Measurements from ENCODE around the gene SYMPK. TPM values are rescaled to one million over a fixed set of nuclear protein-coding genes. Genes with fewer than 3 reads are reported as not detected.

Gene SYMPK
- total and polyA plus RNA-seq, 12 donors = 22.4 to 75.0 (median 33.0) TPM

DNA sequence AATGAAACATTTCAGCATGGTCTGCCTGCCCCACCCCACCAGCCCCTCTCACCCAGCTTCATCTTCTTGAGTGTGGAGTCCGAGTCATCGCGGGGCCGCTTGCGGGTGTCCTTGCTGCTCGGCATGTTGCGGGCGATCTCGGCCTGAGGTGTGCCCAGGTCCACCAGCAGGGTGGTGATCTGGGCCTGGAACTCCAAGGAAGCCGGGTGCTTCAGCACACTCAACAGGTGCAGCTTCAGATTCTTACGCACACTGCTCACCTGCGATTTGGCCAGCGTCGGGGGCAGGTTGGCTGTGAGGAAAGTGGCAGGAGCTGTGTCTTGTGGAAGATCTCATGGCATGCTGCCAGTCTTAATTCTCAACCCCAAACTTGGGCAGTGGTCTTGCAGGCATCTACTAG is 20.7 kb downstream of the SYMPK start:
- DNase-seq (no peak), ATAC-seq (peak in 1 of 8 donors; percentile 15)
- H3K4me3 ChIP-seq = no peak overlapping the region
- 94 to 96% methylated on average over 14 of the region's 14 CpGs for WGBS, 2 donors
- intact Hi-C loops (cut with DNase I) = no loop called here
- peaks cover under 1 to 100% (median 89%) of the 10 kb centered on the region in 9 donors for H3K36me3 ChIP-seq
- H3K27me3 ChIP-seq = no peaks in the 10 kb centered on the region
- no peaks in the 10 kb centered on the region for H3K9me3 ChIP-seq
- TF ChIP-seq, protein P1, sequence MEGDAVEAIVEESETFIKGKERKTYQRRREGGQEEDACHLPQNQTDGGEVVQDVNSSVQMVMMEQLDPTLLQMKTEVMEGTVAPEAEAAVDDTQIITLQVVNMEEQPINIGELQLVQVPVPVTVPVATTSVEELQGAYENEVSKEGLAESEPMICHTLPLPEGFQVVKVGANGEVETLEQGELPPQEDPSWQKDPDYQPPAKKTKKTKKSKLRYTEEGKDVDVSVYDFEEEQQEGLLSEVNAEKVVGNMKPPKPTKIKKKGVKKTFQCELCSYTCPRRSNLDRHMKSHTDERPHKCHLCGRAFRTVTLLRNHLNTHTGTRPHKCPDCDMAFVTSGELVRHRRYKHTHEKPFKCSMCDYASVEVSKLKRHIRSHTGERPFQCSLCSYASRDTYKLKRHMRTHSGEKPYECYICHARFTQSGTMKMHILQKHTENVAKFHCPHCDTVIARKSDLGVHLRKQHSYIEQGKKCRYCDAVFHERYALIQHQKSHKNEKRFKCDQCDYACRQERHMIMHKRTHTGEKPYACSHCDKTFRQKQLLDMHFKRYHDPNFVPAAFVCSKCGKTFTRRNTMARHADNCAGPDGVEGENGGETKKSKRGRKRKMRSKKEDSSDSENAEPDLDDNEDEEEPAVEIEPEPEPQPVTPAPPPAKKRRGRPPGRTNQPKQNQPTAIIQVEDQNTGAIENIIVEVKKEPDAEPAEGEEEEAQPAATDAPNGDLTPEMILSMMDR (IDR thresholded peaks at IDR 0.05) = no peak
- no peaks in the 10 kb centered on the region for H3K4me1 ChIP-seq
- H3K27ac ChIP-seq = no peak overlapping the region

DNA sequence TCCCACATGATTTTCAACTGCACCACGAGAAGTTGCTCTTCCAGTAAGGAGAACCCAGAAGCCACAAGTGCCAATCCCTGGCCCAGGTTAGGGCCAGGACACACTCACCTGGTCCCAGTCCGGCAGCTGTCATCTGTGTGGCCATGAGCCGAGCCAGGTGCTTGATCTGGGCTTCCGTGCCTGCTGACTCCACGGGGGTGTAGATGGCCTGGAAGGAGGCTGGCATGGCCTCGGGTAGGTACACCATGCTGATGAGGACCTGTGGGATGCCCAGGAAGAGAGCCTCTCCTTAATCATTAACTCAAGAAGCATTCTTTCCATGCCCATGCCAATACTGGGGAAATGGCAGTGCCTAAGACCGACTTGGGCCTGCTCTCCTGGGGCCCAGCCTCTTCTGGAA is 28.0 kb downstream of the SYMPK start:
- WGBS, 2 donors = 91 to 94% methylated on average over 7 of the region's 7 CpGs
- no peaks in the 10 kb centered on the region for H3K27me3 ChIP-seq
- H3K27ac ChIP-seq = no peak overlapping the region
- H3K4me1 ChIP-seq = no peaks in the 10 kb centered on the region
- TF ChIP-seq, protein P1 (IDR thresholded peaks at IDR 0.05) = no peak
- no peak overlapping the region for H3K4me3 ChIP-seq
- ATAC-seq (no peak), DNase-seq (no peak)
- no peaks in the 10 kb centered on the region for H3K9me3 ChIP-seq
- intact Hi-C loops (cut with DNase I) = no loop called here
- peaks cover 3 to 100% (median 90%) of the 10 kb centered on the region in 9 donors for H3K36me3 ChIP-seq

DNA sequence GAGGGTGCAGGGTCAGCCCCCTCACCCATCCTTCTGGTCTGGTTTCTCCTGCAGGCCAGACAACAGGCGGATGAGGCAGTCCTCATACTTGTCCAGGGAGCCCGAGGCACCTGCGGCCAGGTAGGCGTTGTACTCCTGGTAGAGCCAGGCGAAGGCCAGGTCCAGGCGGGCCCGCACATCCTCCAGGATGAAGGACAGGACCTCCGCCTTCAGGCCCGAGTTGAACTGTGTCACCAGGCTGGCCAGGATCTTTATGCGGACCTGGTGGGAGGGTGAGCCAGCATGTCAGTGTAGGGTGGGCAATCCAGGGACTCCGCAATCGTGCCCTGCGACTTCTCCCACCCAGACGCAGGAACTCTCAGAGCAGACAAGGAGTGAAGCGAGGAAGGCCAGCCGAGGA is 34.0 kb downstream of the SYMPK start:
- TF ChIP-seq, protein P1 (IDR thresholded peaks at IDR 0.05) = no peak
- DNase-seq (no peak), ATAC-seq (no peak)
- H3K27me3 ChIP-seq = no peaks in the 10 kb centered on the region
- WGBS, 2 donors = 95% methylated on average over 16 of the region's 16 CpGs
- H3K36me3 ChIP-seq = peaks cover 5 to 100% (median 86%) of the 10 kb centered on the region in 9 donors
- peaks cover 0 to 3% (median 0%) of the 10 kb centered on the region in 9 donors for H3K4me1 ChIP-seq
- H3K27ac ChIP-seq = no peak overlapping the region
- H3K9me3 ChIP-seq = no peaks in the 10 kb centered on the region
- no peak overlapping the region for H3K4me3 ChIP-seq
- intact Hi-C loops (cut with DNase I) = no loop called here

DNA sequence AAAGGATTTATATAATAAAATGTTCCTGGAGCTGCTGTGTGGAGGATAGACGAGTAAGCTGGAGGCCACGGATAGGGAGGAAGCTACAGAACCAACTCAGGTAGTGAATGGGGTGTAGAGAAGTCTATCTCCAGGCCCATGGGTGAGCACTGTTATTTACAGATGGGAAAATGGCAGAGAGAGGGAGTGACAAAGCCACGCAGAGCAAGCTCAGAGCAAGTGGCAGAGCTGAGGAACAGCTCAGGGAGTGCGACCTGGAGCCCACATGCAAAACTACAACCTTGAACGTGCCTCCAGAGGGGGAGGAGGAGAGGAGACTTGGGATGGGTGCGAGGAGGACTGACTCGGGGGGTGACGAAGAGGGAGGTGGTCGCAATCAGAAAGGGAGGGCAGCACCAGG is 34.4 kb downstream of the SYMPK start:
- H3K36me3 ChIP-seq = peaks cover 5 to 100% (median 84%) of the 10 kb centered on the region in 9 donors
- H3K4me3 ChIP-seq = no peak overlapping the region
- TF ChIP-seq, protein P1 (IDR thresholded peaks at IDR 0.05) = no peak
- H3K9me3 ChIP-seq = no peaks in the 10 kb centered on the region
- DNase-seq (no peak), ATAC-seq (no peak)
- H3K27me3 ChIP-seq = no peaks in the 10 kb centered on the region
- WGBS, 2 donors = 89 to 91% methylated on average over 9 of the region's 9 CpGs
- H3K27ac ChIP-seq = no peak overlapping the region
- intact Hi-C loops (cut with DNase I) = no loop called here
- peaks cover 0 to 3% (median 0%) of the 10 kb centered on the region in 9 donors for H3K4me1 ChIP-seq
